ENCODE results near the gene ZDHHC14. TPM values are rescaled to one million over a fixed set of nuclear protein-coding genes. Genes with fewer than 3 reads are reported as not detected.

The ZDHHC14 gene
- total RNA-seq, 4 donors from 2014 or later, result 7.3 to 14.4 (median 8.1) TPM

DNA sequence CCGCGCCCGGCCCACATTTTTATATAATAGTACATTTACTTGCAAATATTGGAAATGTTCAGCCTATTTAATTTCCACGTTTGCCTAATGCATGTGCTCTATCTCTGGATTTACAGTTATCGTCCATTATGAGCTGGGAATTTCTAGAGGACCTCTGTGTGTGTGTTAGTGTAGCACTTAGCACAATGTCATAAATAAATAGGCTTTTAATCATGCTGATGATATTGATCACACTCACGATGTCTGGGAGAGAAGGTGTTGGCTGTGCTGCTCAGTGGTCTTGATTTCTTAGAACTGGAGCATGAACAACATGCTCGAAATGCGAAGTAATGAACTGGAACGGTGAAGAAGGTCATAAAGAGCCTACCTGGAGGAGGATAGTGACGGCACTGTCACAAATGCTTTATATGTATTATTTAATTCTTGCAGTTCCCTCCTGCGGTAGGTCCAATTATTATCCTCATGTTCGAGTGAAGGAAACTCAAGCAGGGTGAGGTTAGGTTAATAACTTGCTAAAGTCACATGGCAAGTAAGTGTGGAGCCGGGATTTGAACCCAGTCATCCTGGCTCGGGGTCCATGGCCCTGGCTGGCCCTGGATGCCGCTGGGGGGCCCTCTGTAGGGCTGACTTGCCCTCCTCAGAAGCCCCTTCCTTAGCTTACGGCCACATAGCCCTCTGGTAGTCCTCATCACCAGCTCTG, 130.8 kb downstream of the ZDHHC14 start:
- Histone ChIP-seq H3K27ac (no peak overlapping the region), H3K27me3 (no peaks in the 10 kb centered on the region), H3K9me3 (no peaks in the 10 kb centered on the region), H3K4me1 (no peaks in the 10 kb centered on the region), H3K36me3 (no peaks in the 10 kb centered on the region), H3K4me3 (no peak overlapping the region)
- 91 to 92% methylated on average over 7 to 12 of the region's 16 CpGs for whole genome bisulfite sequencing, 2 donors (ENCODE audit: low coverage in 1 of 2)
- no peak for TF ChIP-seq POLR2AphosphoS5 (IDR thresholded peaks at IDR 0.05)
- no peak for TF ChIP-seq POLR2A (IDR thresholded peaks at IDR 0.05)
- TF ChIP-seq CTCF (IDR thresholded peaks at IDR 0.05), result no peak
- TF ChIP-seq EP300 (IDR thresholded peaks at IDR 0.05), result no peak
- ATAC-seq, result no peak

DNA sequence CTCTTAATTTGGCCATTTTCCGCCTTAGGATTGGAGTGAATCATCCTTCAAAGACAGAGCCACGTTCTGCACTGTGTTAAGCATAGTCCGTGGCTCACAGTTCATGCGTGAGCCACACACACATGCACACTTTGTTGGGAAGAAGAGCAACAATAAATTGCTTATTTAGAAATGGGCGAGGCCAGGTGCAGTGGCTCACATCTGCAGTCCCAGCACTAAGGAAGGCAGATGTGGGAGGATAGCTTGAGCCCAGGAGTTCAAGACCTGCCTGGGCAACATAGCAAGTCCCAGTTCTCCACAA, 131.3 kb downstream of the ZDHHC14 start:
- no peaks in the 10 kb centered on the region for H3K4me1 ChIP-seq
- H3K4me3 ChIP-seq, result no peak overlapping the region
- H3K27ac ChIP-seq, result no peak overlapping the region
- no peaks in the 10 kb centered on the region for H3K36me3 ChIP-seq
- H3K27me3 ChIP-seq, result no peaks in the 10 kb centered on the region
- TF ChIP-seq EP300 (IDR thresholded peaks at IDR 0.05) (no peak), CTCF (IDR thresholded peaks at IDR 0.05) (no peak), POLR2AphosphoS5 (IDR thresholded peaks at IDR 0.05) (no peak)
- ATAC-seq, result no peak
- WGBS, 2 donors (ENCODE audit: low coverage in 1 of 2), result 68% methylated on average over 4 of the region's 5 CpGs; no CpG with 5 or more reads in 1 of the 2 donors
- H3K9me3 ChIP-seq, result no peaks in the 10 kb centered on the region

GRCh38 chr6:157513004-157513603, 132.1 kb downstream of the ZDHHC14 start:
- Histone ChIP-seq H3K9me3 (no peaks in the 10 kb centered on the region), H3K36me3 (no peaks in the 10 kb centered on the region), H3K4me3 (no peak overlapping the region), H3K27ac (no peak overlapping the region), H3K27me3 (no peaks in the 10 kb centered on the region), H3K4me1 (no peaks in the 10 kb centered on the region)
- WGBS, 2 donors (ENCODE audit: low coverage in 1 of 2), result 42 to 47% methylated on average over 7 to 9 of the region's 9 CpGs
- ATAC-seq, result no peak
- TF ChIP-seq POLR2AphosphoS5 (IDR thresholded peaks at IDR 0.05) (no peak), POLR2A (IDR thresholded peaks at IDR 0.05) (no peak)

DNA sequence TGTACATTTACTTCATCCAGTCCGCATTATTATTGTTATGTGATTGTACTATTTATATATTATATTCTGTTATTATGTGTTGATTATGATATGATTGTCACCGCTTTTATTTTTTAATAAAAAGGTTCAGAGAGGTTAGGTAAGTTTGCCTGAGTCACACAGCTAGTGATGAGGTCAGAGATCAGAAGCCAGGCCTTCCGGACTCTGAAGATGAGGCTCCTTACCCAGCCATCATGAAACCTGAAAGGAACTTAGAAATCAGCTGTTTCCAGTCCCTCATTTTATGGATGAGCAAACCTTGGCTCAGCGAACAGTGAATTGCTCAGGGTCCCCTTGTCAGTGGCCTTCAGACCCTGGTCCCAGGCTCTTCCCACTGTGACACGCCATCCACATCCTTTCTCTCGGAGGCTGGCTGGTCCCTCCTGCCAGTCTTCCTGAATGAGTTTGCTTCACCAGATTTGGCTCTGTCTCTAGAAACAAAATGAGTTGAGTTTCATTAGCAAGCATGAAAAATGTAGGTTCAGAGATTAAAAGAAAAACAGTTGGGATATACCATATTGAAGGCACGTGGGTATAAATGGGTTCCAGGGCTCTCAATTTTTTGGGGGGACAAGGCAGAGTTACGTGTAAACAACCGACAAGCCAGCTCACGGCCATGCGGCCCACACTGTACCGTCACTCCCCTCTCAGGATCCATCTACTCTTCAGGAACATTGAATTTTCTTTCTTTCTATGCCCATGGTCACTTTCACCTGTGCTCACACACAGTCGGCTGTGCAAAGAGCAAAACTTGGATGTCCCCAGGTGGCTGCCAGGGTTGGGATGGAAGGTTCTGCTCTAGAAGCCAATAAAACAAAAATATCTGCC, 132.9 kb downstream of the ZDHHC14 start:
- Histone ChIP-seq H3K9me3 (no peaks in the 10 kb centered on the region), H3K27me3 (no peaks in the 10 kb centered on the region), H3K4me3 (no peak overlapping the region), H3K4me1 (no peaks in the 10 kb centered on the region), H3K27ac (no peak overlapping the region), H3K36me3 (no peaks in the 10 kb centered on the region)
- ATAC-seq, result no peak
- 96 to 97% methylated on average over 13 of the region's 13 CpGs for WGBS, 2 donors (ENCODE audit: low coverage in 1 of 2)
- TF ChIP-seq POLR2A (IDR thresholded peaks at IDR 0.05), result no peak
- TF ChIP-seq EP300 (IDR thresholded peaks at IDR 0.05), result no peak
- TF ChIP-seq CTCF (IDR thresholded peaks at IDR 0.05), result no peak

DNA sequence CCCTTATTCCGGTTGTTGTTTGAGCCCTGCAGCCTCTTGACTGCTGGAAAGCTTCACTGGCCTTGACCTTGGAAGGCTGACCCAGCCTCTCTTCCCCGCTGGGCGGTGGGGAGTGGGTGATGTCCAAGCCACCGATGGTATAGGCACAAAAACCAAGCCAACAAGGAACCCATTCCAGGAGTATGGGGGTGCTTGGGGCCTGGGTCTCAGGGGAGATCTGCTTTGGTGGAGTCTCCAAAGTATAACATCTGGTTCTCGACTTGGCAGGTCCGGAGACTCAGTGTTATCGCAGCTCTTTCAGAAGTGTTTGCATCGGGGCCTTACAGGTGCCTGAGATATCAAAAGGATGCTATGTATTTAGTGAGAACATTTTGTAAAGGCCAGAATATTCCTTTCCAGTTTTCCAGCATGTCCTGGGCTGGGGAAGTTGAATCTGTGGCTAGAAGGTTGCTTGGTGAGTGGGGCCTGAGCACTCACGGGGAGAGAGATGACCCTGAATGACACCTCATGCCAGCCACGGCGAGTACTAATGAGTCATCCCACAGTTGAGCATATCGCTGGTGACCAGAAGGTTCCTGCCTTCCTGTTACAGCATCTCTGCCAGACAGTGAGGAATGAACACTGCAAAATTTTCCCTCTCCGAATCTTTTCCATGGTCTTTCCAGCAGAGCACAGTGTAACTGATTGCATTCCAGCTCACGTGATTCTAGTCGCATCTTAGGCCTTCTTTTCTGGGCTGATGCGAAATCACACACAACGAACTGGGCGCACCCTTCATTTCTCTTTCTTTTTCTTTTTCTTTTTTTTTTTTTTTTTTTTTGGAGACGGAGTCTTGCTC, 133.9 kb downstream of the ZDHHC14 start:
- Histone ChIP-seq H3K4me1 (no peaks in the 10 kb centered on the region), H3K27me3 (no peaks in the 10 kb centered on the region), H3K27ac (no peak overlapping the region), H3K36me3 (no peaks in the 10 kb centered on the region), H3K9me3 (no peaks in the 10 kb centered on the region), H3K4me3 (no peak overlapping the region)
- TF ChIP-seq CTCF (IDR thresholded peaks at IDR 0.05) (no peak), POLR2AphosphoS5 (IDR thresholded peaks at IDR 0.05) (no peak), EP300 (IDR thresholded peaks at IDR 0.05) (no peak), POLR2A (IDR thresholded peaks at IDR 0.05) (no peak)
- ATAC-seq, result peak; percentile 47
- 74 to 81% methylated on average over 7 to 10 of the region's 19 CpGs for WGBS, 2 donors (ENCODE audit: low coverage in 1 of 2)
